HG03066 (cell line): ENCODE results near the gene RAB33B.
A peak's percentile ranks its signal among the peaks of the same experiment; 100 is the strongest.

ENCODE experiments used
- ATAC-seq: cut with Tn5 transposase; IDR thresholded peaks from one replicate; pipeline ENCODE4 v1.9.1; 2021; ENCODE audit warnings: low read depth; ENCODE audit not compliant: unreplicated experiment

Gene RAB33B

DNA sequence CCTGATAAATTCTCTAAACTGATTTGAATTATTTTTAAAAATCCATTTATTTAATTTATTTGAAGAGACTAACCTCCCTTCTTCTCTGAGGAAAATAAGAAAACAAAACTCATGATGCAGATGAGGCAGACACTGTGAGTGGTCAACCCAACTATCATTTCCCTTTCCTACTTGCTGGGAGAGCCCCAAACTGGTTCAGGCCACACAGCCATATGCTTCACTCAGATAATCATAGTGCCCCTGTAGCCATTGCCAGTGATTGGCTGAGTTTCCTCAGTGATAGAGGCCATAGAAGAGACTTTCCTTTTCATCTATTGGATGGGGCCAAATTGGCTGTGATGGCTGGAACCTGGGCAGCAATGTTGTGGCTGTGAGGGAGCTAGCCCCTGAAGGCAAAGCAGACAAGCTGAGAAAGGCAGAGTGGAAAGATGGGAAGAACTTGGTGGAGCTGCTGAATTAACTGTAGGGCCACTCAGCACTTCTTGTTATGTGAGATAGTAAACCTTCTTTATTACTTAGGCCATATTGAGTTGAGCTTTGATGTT, 49.8 kb downstream of the RAB33B start:
- ATAC-seq: no peak

DNA sequence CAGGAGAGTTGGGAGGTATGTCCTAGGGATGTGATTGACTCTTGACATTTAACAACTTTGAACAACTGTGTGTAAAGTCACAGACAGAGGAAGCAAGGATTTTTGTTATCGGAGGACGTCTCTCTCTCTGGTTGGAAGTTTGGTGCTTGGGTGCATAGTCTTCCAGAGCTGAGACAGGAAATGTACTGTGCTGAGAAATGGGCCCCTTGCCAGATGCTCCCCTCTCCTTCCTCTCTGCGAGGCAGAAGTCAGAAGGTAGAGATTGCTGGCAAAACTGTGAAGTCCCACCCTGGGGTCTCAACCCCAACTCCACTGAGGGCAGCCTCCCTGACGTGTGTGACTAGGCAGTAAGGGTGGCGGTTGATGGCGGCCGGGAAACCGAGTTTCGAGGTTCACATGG, 52.9 kb downstream of the RAB33B start:
- ATAC-seq: no peak

GRCh38 chr4:139508581-139509237, 54.8 kb downstream of the RAB33B start:
- no peak for ATAC-seq

- no peak for ATAC-seq
These were observed 55.9 kb downstream of the RAB33B start for GRCh38 chr4:139509727-139510410.

DNA sequence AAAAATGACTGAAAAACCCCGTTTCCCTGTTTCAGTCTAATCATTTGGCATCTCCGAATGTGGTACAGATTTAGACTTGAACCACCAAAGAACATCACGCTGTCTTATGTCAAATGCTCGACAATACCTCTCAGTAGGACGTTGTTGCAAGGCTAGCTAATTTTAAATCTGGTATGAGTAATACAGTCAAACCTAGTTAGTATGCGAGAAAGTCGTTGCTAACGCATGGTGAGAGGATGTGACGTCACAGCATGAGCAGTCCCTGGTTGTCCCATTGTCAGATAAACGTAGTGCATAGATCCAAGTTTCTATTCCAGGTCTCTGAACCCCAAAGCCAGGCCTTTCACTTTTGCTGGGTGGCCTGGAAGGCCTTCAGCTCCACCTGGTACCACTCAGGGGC, 57.4 kb downstream of the RAB33B start:
- ATAC-seq: no peak

DNA sequence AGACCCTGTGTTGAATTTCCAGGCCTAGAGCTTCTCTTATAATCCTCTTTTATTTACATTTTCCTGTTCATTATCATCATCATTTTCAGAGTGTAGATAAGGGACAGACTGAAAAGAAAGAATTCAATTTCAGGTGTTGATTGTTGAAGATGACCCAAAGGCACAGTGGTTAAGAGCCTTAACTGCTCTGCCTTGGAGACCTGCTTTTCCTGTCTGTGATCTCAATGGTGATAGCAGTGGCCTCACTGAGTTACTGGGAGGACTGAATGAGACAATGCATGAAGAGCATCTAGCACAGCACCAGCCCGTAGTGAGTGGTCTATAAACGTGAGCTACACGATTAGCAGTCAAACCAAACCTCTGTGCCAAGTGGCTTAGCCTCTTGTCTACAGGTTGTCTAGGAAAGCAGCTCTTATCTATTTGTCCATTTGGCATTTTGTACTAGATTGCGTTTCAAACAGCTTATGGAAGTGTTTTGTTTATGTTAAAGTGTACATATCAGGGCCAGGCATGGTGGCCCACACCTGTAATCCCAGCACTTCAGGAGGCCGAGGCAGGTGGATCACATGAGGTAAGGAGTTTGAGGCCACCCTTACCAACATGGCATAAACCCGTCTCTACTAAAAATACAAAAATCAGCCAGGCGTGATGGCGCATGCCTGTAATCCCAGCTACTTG, 60.6 kb downstream of the RAB33B start:
- ATAC-seq: no peak

GRCh38 chr4:139515531-139515958, 61.6 kb downstream of the RAB33B start:
- ATAC-seq: no peak

DNA sequence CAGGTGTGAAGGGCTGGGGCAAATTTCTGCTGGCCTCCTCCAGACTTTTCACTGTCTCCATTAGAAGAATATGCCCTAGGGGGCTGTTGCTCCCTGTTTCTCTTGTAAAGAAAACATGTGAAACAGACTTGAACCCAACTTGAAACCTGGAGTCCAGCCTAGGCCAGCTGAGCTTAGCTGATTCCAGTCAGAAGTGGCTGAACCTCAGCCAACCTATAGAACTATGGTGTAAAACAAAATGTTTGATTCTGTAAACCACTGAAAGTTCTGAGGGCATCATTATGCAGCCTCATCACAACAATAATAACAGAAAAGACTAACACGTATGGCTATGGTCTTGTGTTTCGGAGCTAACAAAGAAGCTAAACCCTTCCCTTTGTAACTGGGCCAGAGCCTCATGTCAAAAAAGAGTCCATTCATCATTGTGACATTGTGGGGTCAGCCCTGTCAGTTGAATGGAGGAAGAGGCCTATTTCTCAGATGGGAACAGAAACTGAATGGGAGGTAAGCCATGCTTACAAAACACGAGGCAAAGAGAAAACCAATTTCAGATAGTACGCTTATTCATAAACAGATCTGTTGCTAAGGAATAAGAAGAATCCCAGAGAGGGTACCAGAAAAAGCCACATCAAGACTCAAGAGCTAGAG, 68.0 kb downstream of the RAB33B start:
- ATAC-seq: peak; percentile 48

GRCh38 chr4:139522457-139522856, 68.5 kb downstream of the RAB33B start:
- peak; percentile 37 for ATAC-seq

- ATAC-seq: no peak
These were observed 69.2 kb downstream of the RAB33B start for GRCh38 chr4:139523076-139523475.

DNA sequence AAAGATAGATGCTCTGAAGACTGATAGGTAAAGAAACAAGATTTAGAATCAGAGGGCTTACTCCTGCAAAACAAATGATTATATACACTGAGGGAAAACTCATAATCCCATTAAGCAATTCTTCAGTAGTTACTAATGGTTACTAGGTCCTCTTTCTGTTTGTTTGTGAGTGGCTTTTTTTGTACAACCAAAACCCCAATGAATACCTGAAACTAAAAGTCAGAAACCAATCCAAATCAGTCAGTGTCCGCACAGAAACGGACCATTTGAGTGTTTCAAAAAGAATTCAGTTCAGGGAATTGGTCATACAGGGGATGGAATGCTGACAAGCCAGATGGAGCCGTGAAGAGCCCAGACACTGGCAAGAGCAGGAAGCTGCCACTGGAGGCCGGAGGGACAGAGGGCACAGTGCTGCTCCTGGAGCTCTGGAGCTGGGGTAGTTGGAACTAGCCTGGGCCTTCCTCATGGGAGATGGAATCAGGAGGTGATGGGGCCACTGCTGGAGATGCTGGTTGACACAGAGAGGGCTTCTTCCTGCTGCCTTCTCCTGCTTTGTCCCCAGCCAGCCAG, 70.2 kb downstream of the RAB33B start:
- peak; percentile 35 for ATAC-seq

GRCh38 chr4:139525414-139525813, 71.5 kb downstream of the RAB33B start:
- peak; percentile 37 for ATAC-seq
